H1 (cell line): Measurements from ENCODE around the gene PDE1C. TPM values are rescaled to one million over a fixed set of nuclear protein-coding genes. Genes with fewer than 3 reads are reported as not detected.

Experiments used
- ATF2 ChIP-seq: IDR thresholded peaks from 2 replicates; pipeline ENCODE4 v1.6.1; 2012; ENCODE audit warnings: low read length, inconsistent platforms
- CHD7 ChIP-seq: fragments of 300-600 bp; sonication (generic); IDR thresholded peaks from 2 replicates; pipeline ENCODE4 v1.7.1; 2012; ENCODE audit warnings: low read length, moderate library complexity, mild to moderate bottlenecking, inconsistent platforms; ENCODE audit not compliant: insufficient replicate concordance
- SIX5 ChIP-seq: IDR thresholded peaks from 2 replicates; pipeline ENCODE4 v1.6.1; 2011; ENCODE audit warnings: mild to moderate bottlenecking, low read depth, low read length
- polyA plus RNA-seq, 7 experiments: library from polyadenylated mRNA; depleted of rRNA in 3 of 7; stranded (reverse) in 5 of 7; unstranded in 2 of 7; fragments of >200 nt in 5 of 7; fragments of 200-250 nt in 2 of 7; gene quantifications; 1 replicate in 5 of 7; 2 replicates in 1 of 7; 4 replicates in 1 of 7; pipeline versions ENCODE4 v1.2.1 to v1.2.3, GENCODE V29; 2011 to 2013; ENCODE audit warnings: missing spikeins in 2 of 7, mixed read lengths in 2 of 7
- total RNA-seq: library from RNA; stranded (reverse); fragmentation: NEBNext Ultra II Directional; extraction: Animal tissue kit (Norgen Biotek cat#: 25700); gene quantifications from 2 replicates; pipeline ENCODE4 v1.2.1, GENCODE V29; 2021
- TF ChIP-seq, protein P1 (sequence below), 3 experiments: IDR thresholded peaks; 1 replicate in 2 of 3; 2 replicates in 1 of 3; pipeline versions ENCODE4 v1.5.1 to v1.6.1; 2011; ENCODE audit warnings: low read length in 3 of 3, mild to moderate bottlenecking in 3 of 3, inconsistent platforms in 2 of 3, low read depth in 1 of 3, moderate library complexity in 1 of 3; ENCODE audit not compliant: insufficient read depth in 1 of 3; ENCODE audit errors: control extremely low read depth in 1 of 3

The PDE1C gene
- total and polyA plus RNA-seq, 2 of the 8 experiments (the other 6 are each of a cell fraction or from before 2014, with no cell fraction given): 0.11 to 1.1 TPM

- TF ChIP-seq, protein P1, sequence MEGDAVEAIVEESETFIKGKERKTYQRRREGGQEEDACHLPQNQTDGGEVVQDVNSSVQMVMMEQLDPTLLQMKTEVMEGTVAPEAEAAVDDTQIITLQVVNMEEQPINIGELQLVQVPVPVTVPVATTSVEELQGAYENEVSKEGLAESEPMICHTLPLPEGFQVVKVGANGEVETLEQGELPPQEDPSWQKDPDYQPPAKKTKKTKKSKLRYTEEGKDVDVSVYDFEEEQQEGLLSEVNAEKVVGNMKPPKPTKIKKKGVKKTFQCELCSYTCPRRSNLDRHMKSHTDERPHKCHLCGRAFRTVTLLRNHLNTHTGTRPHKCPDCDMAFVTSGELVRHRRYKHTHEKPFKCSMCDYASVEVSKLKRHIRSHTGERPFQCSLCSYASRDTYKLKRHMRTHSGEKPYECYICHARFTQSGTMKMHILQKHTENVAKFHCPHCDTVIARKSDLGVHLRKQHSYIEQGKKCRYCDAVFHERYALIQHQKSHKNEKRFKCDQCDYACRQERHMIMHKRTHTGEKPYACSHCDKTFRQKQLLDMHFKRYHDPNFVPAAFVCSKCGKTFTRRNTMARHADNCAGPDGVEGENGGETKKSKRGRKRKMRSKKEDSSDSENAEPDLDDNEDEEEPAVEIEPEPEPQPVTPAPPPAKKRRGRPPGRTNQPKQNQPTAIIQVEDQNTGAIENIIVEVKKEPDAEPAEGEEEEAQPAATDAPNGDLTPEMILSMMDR (IDR thresholded peaks at IDR 0.05; ENCODE audit: control extremely low read depth in 1 of 3, insufficient read depth in 1 of 3, low read depth in 1 of 3, low read length in 3 of 3): no peak
- TF ChIP-seq ATF2 (no peak), CHD7 (no peak), SIX5 (no peak)
Observed at GRCh38 chr7:32047801-32048200, 22.4 kb downstream of the PDE1C start (continued).
